Measurements from ENCODE around the gene DAAM1.

DNA sequence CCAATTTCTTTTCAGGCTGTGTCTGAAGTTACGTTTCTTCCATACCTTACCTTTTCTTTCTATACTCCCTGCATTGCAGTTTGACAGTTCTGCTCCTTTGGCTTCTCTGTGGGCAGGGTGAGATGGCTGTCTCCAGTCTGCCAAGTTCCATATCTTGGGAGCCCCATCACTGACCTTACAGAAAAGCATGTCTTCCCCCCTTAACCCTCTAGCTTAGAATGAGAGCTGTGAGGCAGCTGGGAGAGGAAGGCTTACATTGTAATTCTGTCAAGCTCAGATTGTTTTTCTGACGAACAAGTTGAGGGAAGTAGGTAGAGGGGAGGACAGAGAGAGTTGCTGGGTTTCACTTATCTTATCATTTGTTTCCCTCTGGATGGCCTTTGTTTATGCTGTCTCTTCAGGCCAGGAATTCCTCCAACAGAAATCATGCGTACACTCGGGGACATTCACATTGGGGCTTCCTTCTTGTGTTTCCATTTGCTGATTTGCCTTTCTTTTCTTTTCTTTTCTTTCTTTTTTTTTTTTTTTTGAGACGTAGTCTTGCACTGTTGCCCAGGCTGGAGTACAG, 9.3 kb downstream of the DAAM1 start:
- TF ChIP-seq TCF7L2 (IDR thresholded peaks at IDR 0.05; ENCODE audit: low read depth, low read length), result no peak
- TF ChIP-seq POLR2AphosphoS5 (IDR thresholded peaks at IDR 0.05; ENCODE audit: low read depth, low read length), result no peak

Measured in Panc1 (cell line).